GM12872 (cell line): ENCODE measurements around the gene TADA3.

ENCODE experiments used
- TF ChIP-seq, protein P1 (sequence below): IDR thresholded peaks from 3 replicates; pipeline ENCODE4 v1.5.1; 2011; ENCODE audit warnings: low read depth, mild to moderate bottlenecking, low read length, moderate library complexity; ENCODE audit not compliant: insufficient read depth

Gene TADA3

DNA sequence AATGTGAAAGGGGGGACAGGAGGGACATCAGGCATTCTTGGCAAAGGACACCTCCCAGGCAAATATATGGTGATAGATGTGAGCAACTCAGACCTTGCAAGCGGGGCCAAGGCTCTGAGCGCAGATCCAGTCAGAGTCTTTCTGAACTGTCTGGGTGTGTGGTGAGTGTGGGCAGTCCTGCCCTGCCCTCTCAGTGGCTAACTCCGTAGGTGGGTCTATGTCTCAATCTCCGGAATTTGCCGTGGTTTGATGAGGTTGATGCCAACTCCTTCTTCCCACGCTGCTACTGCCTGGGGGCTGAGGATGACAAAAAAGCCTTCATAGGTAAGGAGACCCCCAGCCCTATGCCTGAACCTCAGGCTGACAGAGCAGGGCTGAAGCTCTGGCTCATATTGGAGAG lies 25.2 kb upstream of the TADA3 start:
- TF ChIP-seq, protein P1, sequence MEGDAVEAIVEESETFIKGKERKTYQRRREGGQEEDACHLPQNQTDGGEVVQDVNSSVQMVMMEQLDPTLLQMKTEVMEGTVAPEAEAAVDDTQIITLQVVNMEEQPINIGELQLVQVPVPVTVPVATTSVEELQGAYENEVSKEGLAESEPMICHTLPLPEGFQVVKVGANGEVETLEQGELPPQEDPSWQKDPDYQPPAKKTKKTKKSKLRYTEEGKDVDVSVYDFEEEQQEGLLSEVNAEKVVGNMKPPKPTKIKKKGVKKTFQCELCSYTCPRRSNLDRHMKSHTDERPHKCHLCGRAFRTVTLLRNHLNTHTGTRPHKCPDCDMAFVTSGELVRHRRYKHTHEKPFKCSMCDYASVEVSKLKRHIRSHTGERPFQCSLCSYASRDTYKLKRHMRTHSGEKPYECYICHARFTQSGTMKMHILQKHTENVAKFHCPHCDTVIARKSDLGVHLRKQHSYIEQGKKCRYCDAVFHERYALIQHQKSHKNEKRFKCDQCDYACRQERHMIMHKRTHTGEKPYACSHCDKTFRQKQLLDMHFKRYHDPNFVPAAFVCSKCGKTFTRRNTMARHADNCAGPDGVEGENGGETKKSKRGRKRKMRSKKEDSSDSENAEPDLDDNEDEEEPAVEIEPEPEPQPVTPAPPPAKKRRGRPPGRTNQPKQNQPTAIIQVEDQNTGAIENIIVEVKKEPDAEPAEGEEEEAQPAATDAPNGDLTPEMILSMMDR: no peak

DNA sequence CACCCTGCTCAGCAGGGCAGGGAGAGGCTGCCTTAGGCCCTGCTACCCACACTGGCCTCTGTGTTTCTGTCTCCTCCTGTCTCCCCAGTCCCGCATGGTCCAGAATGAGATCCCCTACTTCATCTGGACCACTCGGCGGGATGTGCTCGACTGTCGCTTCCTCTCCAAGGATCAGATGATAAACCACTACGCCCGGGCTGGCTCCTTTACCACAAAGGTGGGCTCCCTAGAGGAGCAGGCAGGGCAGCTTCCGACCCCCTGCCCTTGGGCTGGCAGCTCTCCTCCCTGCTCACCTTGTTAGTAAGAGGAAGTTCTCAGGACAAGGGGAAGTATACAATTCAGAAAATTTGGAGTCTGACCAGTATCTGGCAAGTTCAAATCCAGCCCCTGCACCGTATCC lies 23.7 kb upstream of the TADA3 start:
- TF ChIP-seq, protein P1: no peak

DNA sequence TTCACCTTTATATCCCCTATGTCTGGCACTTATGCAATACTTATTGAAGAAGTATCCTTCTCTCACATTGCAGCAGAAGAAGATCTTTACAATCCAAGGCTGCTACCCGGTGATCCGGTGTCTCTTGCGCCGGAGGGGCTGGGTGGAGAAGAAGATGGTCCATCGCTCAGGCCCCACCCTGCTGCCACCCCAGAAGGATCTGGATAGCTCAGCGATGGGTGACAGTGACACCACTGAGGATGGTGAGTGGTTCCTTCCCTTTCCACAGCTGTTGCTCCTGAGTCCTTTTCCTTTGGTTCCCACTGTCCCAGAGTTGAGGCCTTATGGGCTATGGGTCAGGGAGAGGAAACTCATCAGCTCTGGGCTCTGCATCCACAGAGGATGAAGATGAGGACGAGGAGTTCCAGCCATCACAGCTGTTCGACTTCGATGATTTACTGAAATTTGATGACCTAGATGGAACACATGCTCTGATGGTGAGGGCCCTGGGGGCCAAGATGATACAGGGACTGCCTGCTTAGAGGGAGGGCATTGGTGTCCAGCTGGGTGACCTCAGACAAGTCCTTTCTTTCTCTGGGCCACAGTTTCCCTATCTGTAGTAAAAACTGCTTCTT lies 20.7 kb upstream of the TADA3 start:
- TF ChIP-seq, protein P1: no peak

DNA sequence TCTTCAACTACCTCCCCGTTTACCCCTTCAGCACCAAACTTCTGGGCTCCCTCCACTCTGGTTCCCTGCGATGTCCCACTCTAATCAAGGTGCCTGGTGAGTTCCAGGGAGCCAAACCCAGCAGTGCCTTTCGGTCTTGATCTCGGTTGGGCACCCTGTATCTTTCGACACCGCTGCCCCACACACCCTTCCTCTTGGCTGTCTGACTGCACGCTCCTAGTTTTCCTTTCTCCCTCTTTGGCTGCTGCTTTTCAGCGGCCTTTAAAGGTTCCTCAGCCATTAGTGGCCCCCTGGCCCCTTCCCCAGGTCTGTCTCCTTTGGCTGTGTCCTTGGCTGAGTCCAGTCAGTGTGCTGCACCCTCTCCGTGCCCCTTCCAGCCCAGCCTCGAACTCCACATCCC lies 18.6 kb upstream of the TADA3 start:
- TF ChIP-seq, protein P1: no peak

DNA sequence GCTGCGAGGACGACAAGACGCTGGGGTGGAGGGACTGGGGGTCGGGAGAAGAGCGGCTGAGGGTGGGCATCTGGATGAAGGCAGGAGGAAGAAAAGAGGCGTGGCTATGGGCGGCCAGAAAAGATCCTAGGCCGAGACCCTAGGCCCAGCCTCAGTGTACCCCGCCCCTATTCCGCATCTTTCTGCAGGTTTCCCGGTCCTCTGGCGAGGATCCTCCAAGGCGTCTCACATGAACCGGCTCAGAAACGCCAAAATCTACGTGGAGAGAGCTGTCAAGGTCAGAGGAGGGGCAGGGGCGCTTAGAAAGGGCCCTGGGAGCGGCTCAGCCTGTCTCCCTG lies 18.1 kb upstream of the TADA3 start:
- TF ChIP-seq, protein P1: no peak

DNA sequence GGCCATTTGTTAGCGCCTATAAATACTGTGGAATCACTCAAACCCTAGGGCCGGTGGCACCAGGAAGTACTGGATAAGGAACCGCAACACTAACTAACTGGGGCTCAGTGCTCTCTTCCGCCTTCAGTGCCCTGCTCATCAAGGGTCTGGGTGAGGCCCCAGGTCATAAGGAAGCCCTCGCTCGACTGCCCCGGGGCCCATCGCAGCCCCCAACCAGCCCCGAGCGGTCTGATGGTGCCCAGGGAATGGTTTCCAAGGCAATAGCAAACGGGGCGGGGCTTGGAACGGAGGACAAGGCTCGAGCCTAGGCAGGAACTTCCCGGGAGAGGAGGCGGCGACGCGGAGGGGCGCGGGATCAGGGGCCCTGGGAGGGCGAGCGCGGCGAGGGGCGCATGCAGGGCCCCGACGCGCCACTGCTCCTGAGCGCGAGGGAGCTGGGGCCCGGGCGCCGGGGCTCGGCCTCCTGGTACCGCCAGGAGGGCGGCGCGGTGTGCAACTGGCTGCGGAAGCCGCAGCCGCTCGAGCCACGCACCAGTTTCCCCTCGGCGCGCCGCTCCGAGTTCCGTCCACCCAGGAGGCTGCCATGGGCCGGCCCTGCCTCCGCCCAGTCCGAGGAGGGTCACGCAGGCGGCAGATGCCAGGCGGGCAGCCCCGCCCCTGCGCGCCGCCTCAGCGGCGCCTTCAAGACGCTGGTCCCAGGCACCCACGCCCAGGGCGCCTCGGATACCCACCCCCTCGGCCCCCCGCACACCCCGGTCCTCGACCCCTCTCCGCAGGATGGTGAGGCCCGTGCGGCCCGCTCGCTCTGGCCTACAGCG lies 17.6 kb upstream of the TADA3 start, which contains the start of gene TTLL3:
Gene TTLL3 (plus strand): TSS at position 648 of the 818 bp plus-strand sequence. CDS start 400 bp downstream, outside the sequence.
- TF ChIP-seq, protein P1: no peak

DNA sequence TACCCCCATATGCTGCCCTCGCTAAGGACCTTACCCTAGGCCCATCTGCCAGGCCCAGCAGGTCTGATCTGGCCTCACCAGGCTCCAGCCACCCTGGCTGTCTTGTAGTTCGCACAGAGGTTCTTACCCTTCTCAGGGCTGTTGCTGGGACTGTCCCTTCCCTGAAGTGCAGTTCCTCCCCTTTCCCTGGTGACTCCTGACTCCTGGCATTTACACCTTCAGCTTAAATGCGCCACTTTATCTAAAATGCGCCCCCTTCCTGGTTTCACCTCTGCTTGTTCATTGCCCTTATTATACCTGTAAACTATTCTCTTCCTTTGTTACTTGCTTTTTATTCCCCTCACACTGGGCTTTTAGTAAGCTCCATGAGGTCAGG lies 17.0 kb upstream of the TADA3 start:
- TF ChIP-seq, protein P1: no peak
